Liver (tissue), 3 donors: ENCODE measurements around the gene SOX2.

Experiments used
- JUND ChIP-seq, 2 donors: IDR thresholded peaks; 2 replicates each; pipeline ENCODE4 v1.6.1; 2016; ENCODE audit warnings: antibody characterized with exemption in 2 of 2
- RAD21 ChIP-seq, 2 donors: IDR thresholded peaks; 2 replicates each; pipeline ENCODE4 v1.6.1; 2016; ENCODE audit warnings: antibody characterized with exemption in 2 of 2, mild to moderate bottlenecking in 2 of 2
- TAF1 ChIP-seq: conservative IDR thresholded peaks from 2 replicates; pipeline ENCODE4 v1.6.1; 2016; ENCODE audit warnings: antibody characterized with exemption, mild to moderate bottlenecking
- TF ChIP-seq, protein P1 (sequence below): fragments of 150-350 bp; IDR thresholded peaks from 2 replicates; pipeline ENCODE4 v1.5.1; 2017; ENCODE audit warnings: improper control_type of control experiment, low read depth, low read length; ENCODE audit not compliant: missing input control
- TF ChIP-seq, protein P2 (sequence below): IDR thresholded peaks from 2 replicates; pipeline ENCODE4 v1.6.1; 2016; ENCODE audit warnings: antibody characterized with exemption, mild to moderate bottlenecking
- donor health status: healthy.
- donor health status: healthy.

DNA sequence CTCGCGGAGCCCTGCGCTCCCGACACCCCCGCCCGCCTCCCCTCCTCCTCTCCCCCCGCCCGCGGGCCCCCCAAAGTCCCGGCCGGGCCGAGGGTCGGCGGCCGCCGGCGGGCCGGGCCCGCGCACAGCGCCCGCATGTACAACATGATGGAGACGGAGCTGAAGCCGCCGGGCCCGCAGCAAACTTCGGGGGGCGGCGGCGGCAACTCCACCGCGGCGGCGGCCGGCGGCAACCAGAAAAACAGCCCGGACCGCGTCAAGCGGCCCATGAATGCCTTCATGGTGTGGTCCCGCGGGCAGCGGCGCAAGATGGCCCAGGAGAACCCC lies 464 bp downstream of the SOX2 start:
- TF ChIP-seq TAF1 (no peak), JUND (IDR thresholded peaks at IDR 0.05) (no peak), RAD21 (IDR thresholded peaks at IDR 0.05) (no peak)
- TF ChIP-seq, protein P1, sequence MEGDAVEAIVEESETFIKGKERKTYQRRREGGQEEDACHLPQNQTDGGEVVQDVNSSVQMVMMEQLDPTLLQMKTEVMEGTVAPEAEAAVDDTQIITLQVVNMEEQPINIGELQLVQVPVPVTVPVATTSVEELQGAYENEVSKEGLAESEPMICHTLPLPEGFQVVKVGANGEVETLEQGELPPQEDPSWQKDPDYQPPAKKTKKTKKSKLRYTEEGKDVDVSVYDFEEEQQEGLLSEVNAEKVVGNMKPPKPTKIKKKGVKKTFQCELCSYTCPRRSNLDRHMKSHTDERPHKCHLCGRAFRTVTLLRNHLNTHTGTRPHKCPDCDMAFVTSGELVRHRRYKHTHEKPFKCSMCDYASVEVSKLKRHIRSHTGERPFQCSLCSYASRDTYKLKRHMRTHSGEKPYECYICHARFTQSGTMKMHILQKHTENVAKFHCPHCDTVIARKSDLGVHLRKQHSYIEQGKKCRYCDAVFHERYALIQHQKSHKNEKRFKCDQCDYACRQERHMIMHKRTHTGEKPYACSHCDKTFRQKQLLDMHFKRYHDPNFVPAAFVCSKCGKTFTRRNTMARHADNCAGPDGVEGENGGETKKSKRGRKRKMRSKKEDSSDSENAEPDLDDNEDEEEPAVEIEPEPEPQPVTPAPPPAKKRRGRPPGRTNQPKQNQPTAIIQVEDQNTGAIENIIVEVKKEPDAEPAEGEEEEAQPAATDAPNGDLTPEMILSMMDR: no peak
- TF ChIP-seq, protein P2, sequence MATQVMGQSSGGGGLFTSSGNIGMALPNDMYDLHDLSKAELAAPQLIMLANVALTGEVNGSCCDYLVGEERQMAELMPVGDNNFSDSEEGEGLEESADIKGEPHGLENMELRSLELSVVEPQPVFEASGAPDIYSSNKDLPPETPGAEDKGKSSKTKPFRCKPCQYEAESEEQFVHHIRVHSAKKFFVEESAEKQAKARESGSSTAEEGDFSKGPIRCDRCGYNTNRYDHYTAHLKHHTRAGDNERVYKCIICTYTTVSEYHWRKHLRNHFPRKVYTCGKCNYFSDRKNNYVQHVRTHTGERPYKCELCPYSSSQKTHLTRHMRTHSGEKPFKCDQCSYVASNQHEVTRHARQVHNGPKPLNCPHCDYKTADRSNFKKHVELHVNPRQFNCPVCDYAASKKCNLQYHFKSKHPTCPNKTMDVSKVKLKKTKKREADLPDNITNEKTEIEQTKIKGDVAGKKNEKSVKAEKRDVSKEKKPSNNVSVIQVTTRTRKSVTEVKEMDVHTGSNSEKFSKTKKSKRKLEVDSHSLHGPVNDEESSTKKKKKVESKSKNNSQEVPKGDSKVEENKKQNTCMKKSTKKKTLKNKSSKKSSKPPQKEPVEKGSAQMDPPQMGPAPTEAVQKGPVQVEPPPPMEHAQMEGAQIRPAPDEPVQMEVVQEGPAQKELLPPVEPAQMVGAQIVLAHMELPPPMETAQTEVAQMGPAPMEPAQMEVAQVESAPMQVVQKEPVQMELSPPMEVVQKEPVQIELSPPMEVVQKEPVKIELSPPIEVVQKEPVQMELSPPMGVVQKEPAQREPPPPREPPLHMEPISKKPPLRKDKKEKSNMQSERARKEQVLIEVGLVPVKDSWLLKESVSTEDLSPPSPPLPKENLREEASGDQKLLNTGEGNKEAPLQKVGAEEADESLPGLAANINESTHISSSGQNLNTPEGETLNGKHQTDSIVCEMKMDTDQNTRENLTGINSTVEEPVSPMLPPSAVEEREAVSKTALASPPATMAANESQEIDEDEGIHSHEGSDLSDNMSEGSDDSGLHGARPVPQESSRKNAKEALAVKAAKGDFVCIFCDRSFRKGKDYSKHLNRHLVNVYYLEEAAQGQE: no peak
